Stimulated activated CD4-positive, alpha-beta T cell treated with anti-CD3 and anti-CD28 coated beads, Interleukin-4, amount 100 ng/mL, for 1 hour (primary cell): Measurements from ENCODE around the gene JAK1.
A peak's percentile ranks its signal among the peaks of the same experiment; 100 is the strongest.
"Not testable (repeated sequence)": the region's sequence is repeated elsewhere in the genome, so short reads cannot be mapped to it uniquely, and the experiment has no call there.

Experiments
- DNase-seq: peaks from one replicate; pipeline ENCODE4 v3.0.0-alpha.2; 2020

JAK1 gene

DNA sequence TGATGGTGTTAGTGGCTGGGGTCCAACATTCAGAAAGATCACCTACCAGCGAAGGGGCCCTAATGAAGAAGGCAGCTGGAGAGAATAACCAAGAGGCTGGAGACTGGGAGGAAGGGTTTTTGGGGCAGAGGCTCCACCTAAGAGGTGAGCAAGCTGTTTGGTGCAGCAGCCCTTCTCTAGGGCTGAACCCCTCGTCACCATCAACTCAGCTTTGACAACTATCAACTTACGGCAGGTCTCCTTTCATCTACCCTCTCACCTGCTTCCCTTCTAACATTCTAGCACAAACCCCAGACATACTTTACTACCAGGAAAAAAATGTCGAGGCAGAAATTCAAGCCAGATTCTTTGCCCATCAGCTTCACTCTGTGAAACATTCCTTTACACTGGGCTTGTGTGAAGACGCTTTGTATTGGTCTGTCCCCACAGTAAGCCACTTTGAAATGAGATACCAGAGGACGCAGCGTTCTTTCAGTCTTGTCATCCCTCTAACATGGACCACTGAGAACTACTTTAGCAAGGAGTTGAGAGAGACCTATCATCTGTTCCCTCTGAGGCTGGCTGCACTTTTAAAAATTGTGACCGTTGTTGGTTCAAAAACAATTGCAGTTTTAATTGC, 136.8 kb downstream of the JAK1 start:
- no peak for DNase-seq

GRCh38 chr1:64828829-64829228, 137.5 kb downstream of the JAK1 start:
- no peak for DNase-seq

DNA sequence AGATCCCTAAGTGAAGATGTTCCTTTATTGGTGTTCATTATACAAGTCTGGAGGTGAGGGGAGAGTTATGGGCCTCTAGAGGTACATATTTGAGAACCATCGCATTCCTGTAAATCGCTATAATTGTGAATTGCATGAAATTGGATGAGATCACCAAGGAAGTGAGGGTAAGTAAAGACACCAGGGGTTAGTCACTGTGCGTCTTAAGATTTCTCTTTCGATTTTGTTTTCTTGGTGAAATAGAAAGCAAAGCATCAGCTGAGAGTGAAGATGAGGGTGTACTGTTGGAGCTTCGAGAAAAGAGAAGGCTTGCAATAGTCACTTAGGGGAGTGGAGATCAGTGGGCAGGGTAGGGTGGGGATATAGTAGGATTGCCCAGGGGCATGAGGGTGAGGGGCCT, 139.4 kb downstream of the JAK1 start:
- DNase-seq, result no peak

GRCh38 chr1:64823691-64824476, 142.5 kb downstream of the JAK1 start:
- peak; percentile 39 for DNase-seq

DNA sequence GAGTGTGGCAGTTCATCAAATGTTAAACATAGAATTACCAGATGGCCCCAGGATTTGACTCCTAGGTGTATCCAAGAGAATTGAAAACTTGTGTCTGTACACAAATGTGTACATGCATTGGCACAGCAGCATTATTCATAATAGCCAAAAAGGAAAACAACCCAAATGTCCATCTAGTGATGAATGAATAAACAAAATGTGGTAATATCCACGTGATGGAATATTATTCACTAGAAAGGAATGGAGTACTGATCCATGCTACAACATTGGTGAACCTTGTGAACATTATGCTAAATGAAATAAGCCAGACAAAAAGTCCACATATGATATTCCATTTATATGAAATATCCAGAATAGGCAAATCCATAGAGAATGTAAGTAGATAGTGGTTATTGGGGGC, 143.7 kb downstream of the JAK1 start:
- no peak for DNase-seq

DNA sequence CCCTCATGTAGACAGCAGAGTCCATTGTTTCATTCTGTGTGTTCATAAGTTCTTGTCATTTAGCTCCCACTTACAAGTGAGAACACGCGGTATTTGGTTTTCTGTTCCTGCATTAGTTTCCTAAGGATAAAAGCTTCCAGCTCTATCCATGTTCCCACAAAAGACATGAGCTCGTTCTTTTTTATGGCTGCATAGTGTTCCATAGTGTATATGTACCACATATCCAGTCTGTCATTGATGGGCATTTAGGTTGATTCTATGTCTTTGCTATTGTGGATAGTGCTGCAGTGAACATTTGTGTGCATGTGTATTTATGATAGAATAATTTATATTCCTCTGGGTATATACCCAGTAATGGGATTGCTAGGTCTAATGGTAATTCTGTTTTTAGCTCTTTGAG, 145.8 kb downstream of the JAK1 start:
- DNase-seq, result not testable (repeated sequence)

DNA sequence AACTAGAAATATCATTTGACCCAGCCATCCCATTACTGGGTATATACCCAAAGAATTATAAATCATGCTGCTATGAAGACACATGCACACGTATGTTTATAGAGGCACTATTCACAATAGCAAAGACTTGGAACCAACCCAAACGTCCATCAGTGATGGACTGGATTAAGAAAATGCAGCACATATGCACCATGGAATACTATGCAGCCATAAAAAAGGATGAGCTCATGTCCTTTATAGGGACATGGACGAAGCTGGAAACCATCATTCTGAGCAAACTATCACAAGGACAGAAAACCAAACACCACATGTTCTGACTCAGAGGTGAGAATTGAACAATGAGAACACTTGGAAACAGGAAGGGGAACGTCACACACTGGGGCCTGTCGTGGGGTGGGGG, 149.0 kb downstream of the JAK1 start:
- not testable (repeated sequence) for DNase-seq

DNA sequence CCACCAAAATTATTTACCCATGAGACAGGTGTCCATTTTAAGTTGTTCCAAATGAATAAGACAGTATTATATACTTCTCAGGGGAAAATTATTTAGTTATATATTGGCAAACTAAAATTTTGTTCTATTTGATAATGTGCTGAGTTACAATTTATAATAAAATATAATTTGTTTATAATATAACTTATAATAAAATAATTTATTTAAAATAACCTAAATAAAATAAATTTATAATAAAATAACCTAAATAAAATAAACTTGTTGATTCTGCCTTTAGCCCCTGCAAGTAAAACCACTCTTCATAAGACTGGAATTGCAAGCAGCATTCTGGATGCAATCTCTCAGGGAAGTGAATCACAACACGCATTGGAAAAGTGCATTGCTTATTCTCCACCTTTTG, 151.9 kb downstream of the JAK1 start:
- no peak for DNase-seq

DNA sequence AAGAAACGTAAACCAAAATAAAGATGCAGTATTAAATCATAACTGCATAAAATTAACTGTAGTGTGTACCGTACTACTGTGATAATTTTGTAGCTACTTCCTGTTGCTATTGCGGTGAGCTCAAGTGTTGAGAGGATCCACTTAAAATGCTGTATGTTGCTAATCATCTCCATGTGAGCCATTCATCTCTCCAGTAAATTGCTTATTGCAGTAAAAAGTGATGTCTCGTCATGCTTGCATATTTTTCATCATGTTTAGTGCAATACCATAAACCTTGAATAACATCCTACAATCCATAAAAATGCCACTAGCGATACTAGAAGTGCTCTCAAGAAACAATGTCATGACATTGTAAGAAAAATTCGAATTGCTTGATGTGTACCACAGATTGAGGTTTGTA, 155.2 kb downstream of the JAK1 start:
- no peak for DNase-seq

DNA sequence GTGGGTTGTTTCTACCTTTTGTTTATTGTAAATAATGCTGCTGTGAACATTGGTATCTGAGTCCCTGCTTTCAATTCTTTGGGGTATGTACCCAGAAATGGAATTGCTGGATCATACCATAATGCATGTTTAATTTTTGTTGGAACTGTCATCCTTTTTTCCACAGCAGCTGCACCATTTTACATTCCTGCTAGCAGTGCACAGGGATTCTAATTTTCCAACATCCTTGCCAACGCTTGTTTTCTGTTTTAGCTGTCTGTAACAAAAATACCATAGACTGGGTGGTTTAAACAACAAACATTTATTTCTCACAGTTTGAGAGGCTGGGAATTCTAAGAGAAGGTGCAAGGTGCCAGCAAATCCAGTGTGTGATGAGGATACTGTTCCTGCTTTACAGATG, 156.3 kb downstream of the JAK1 start:
- no peak for DNase-seq

GRCh38 chr1:64809309-64809708, 157.0 kb downstream of the JAK1 start:
- no peak for DNase-seq

DNA sequence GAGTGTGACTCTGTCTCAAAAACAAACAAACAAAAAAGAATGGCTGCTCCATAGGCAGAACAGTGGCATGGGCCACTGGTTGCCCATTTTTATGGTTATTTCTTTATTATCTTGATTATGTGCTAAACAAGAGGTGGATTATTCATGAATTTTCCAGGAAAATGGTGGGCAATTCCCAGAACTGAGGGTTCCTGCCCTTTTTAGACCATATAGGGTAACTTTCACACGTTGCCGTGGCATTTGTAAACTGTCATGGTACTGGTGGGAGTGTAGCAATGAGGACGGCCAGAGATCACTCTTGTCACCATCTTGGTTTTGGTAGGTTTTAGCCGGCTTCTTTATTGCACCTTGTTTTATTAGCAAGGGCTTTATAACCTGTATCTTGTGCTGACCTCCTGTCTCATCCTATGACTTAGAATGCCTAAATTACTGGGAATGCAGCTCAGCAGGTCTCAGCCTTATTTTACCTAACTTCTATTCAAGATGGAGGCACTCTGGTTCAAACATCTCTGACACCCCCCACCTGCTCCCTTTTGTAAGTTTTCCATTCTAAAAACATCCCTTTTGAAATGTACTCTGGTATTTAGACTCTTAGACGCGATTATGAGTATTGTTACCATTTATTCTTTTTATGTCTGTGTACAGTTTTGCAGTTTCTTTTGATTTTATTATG, 164.4 kb downstream of the JAK1 start:
- DNase-seq, result no peak

DNA sequence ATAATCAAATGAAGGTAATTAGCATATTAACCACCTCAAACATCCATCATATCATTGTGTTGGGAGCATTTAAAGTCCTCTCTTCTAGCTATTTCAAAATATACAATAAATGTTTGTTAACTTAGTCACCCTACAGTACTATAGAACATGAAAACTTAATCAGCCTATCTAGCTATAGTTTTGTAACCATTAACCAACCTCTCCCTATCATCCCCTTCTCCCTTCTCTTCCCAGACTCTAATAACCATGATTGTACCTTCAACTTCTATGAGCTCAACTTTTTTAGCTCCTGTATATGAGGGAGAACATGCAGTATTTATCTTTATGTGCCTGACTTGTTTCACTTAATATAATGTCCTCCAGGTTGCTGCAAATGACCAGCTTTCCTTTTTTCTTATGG, 167.5 kb downstream of the JAK1 start:
- DNase-seq, result no peak

DNA sequence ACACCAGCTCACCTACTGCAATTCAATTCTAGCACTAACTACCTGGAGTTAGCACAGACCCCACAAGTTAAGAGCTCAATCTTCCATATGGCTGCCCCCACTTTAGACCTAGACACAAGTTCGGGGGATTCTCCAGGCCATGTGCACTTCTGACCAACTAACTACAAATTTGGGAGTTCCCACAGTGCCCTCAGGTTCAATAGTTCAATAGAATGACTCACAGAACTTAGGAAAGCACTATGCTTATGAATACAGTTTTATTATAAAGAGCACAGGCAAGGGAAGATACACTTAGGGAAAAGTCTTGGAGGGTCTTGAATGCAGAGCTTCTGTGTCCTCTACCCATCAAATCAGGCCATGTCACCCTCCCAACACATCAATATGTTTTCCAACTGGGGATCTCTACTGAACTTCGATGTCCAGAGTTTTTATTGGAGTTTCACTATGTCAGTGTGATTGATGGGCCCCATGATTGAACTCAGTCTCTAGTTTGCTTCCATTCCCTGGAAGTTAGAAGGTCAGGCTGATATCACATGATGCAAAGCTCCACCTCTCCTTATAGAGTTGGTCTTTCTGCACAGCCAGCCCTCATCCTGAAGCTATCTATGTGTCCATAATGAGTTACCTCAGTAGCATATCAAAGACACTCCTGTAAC, 175.4 kb downstream of the JAK1 start:
- DNase-seq, result no peak
